Measurements from ENCODE around the gene POLG. TPM values are rescaled to one million over a fixed set of nuclear protein-coding genes. Genes with fewer than 3 reads are reported as not detected.
A peak's percentile ranks its signal among the peaks of the same experiment; 100 is the strongest.

The POLG gene
- polyA plus RNA-seq, 1 donor (not counting 4 experiments of a cell fraction or from before 2014, with no cell fraction given): 29.6 TPM

DNA sequence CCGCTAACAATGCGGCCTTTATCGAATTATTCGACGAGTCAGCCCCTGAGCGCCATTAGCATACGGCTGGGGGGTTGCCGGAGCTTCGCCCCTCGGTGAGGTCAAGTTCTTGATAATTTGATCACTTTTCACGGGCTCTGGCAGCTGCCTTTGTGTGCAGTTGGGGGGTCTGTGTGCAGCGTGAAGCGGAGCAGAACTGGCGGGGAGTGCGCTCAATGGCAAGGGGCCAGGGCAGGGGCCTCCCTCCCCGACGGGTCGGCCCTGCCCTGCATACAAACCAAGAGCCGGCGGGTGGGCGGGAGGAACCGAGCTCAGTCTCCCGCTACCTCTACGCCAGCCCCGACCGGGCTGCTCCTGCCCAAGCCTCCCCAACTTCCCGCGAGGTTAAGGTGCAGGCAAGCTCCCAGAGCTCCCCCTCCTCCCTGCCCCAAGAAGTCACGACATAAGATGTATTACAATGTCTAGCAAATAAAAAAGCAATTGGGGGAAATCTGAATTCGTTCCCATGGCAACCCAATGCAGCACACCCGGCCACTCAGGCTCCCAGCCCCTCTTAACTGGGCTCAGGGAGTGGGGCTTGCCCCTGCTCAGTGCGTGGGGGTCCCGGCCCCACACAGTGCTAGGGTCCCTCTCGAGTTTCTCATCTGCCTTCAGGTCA is 34.1 kb upstream of the POLG start:
- Histone ChIP-seq H3K27me3 (ENCODE audit: control insufficient read depth, extremely low read depth, insufficient read depth, low read length) (peaks cover 95% of the 10 kb centered on the region), H3K79me2 (ENCODE audit: control insufficient read depth, insufficient read depth, low read length) (no peaks in the 10 kb centered on the region), H3K27ac (ENCODE audit: control insufficient read depth, insufficient read depth, low read length) (no peak overlapping the region), H3K9ac (ENCODE audit: control insufficient read depth, extremely low read depth, insufficient read depth, low read length) (no peak overlapping the region), H2AFZ (ENCODE audit: control insufficient read depth, low read length) (no peak overlapping the region), H3K9me1 (ENCODE audit: control insufficient read depth, extremely low read depth, insufficient read depth, low read length) (no peaks in the 10 kb centered on the region), H3K4me2 (ENCODE audit: control insufficient read depth, extremely low read depth, insufficient read depth, low read depth, low read length) (no peak overlapping the region), H3K4me3 (ENCODE audit: control insufficient read depth in 2 of 3, extremely low read depth in 1 of 3, insufficient read depth in 2 of 3, low read depth in 1 of 3, low read length in 3 of 3) (no peak overlapping the region), H3K4me1 (ENCODE audit: control insufficient read depth, extremely low read depth, insufficient read depth, low read length) (no peaks in the 10 kb centered on the region), H4K20me1 (ENCODE audit: control insufficient read depth, extremely low read depth, insufficient read depth, low read length) (no peaks in the 10 kb centered on the region), H3K36me3 (ENCODE audit: control insufficient read depth in 2 of 2, extremely low read depth in 1 of 2, insufficient read depth in 2 of 2, low read length in 2 of 2) (no peaks in the 10 kb centered on the region), H3K9me3 (ENCODE audit: control insufficient read depth, low read depth, low read length) (no peaks in the 10 kb centered on the region)
- TF ChIP-seq, protein P1, sequence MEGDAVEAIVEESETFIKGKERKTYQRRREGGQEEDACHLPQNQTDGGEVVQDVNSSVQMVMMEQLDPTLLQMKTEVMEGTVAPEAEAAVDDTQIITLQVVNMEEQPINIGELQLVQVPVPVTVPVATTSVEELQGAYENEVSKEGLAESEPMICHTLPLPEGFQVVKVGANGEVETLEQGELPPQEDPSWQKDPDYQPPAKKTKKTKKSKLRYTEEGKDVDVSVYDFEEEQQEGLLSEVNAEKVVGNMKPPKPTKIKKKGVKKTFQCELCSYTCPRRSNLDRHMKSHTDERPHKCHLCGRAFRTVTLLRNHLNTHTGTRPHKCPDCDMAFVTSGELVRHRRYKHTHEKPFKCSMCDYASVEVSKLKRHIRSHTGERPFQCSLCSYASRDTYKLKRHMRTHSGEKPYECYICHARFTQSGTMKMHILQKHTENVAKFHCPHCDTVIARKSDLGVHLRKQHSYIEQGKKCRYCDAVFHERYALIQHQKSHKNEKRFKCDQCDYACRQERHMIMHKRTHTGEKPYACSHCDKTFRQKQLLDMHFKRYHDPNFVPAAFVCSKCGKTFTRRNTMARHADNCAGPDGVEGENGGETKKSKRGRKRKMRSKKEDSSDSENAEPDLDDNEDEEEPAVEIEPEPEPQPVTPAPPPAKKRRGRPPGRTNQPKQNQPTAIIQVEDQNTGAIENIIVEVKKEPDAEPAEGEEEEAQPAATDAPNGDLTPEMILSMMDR (optimal IDR thresholded peaks at IDR 0.05 in 1 of 3, IDR thresholded peaks at IDR 0.05 in 1 of 3, conservative IDR thresholded peaks at IDR 0.05 in 1 of 3; ENCODE audit: extremely low read depth in 1 of 3, insufficient read depth in 2 of 3, low read length in 3 of 3): no peak
- TF ChIP-seq EZH2 (IDR thresholded peaks at IDR 0.05; ENCODE audit: low read length): peak; percentile 88
- no peak for FAIRE-seq
- dilution Hi-C loops (cut with MboI; ENCODE audit: extremely low pct_ligation_motif_present, low sequenced_read_pairs): no loop called here
- no peak for DNase-seq (ENCODE audit: low read depth, low spot score)

DNA sequence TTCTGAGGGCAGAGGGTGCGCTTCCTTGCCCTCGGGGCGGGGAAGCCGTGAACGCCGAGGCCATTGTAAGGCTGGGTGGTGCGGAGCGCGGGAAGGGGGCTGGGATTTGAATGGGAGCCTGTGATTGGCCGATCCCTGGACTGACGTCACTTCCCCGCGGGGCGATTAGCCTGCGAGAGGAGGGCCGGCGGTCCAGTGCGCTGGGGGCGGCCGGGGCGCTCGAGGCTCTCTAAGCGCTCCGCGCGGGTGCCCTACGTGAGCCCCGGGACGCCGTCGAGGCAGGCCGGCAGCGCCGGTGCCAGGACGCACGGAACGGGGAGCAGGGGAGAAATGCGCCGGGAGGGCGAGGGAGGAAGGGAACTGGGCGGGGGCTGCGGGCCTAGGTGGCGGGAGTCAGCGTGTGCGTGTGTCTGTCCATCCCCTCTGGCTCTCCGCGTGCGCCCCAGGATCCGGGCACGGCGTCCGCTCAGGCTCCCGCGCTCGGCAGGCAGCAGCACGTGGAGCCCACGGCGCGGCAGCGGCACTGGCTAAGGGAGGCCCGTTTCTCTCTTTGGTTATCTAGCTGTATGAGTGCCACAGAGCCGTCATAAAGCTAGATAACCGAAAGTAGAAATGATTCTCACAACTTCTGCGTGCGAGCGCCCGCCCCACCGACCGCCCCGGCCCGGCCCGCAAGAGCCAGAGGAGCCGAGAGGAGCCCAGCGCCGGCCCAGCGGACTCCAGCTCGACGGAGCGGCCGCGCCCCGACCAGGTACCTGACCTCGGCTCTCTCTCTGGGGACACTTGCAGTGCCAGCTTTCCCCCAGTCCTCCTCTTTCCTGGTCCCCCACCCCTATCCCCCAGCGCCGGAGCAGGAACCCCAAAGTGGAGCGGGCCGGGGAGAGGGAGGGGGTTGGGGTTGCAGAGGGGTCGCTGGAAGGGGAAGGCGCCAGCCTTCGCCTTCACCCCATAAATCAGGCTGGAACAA is 33.1 kb upstream of the POLG start:
- FAIRE-seq: no peak
- DNase-seq (ENCODE audit: low read depth, low spot score): no peak
- Histone ChIP-seq H4K20me1 (ENCODE audit: control insufficient read depth, extremely low read depth, insufficient read depth, low read length) (peaks cover 2% of the 10 kb centered on the region), H3K4me1 (ENCODE audit: control insufficient read depth, extremely low read depth, insufficient read depth, low read length) (no peaks in the 10 kb centered on the region), H3K27ac (ENCODE audit: control insufficient read depth, insufficient read depth, low read length) (no peak overlapping the region), H3K36me3 (ENCODE audit: control insufficient read depth in 2 of 2, extremely low read depth in 1 of 2, insufficient read depth in 2 of 2, low read length in 2 of 2) (no peaks in the 10 kb centered on the region), H3K4me3 (ENCODE audit: control insufficient read depth in 2 of 3, extremely low read depth in 1 of 3, insufficient read depth in 2 of 3, low read depth in 1 of 3, low read length in 3 of 3) (no peak overlapping the region), H2AFZ (ENCODE audit: control insufficient read depth, low read length) (no peak overlapping the region), H3K79me2 (ENCODE audit: control insufficient read depth, insufficient read depth, low read length) (no peaks in the 10 kb centered on the region), H3K9me3 (ENCODE audit: control insufficient read depth, low read depth, low read length) (no peaks in the 10 kb centered on the region), H3K4me2 (ENCODE audit: control insufficient read depth, extremely low read depth, insufficient read depth, low read depth, low read length) (no peak overlapping the region), H3K27me3 (ENCODE audit: control insufficient read depth, extremely low read depth, insufficient read depth, low read length) (peaks cover 100% of the 10 kb centered on the region), H3K9me1 (ENCODE audit: control insufficient read depth, extremely low read depth, insufficient read depth, low read length) (no peaks in the 10 kb centered on the region), H3K9ac (ENCODE audit: control insufficient read depth, extremely low read depth, insufficient read depth, low read length) (no peak overlapping the region)
- peak; percentile 92 for TF ChIP-seq EZH2 (IDR thresholded peaks at IDR 0.05; ENCODE audit: low read length)
- TF ChIP-seq, protein P1 (optimal IDR thresholded peaks at IDR 0.05 in 1 of 3, IDR thresholded peaks at IDR 0.05 in 1 of 3, conservative IDR thresholded peaks at IDR 0.05 in 1 of 3; ENCODE audit: extremely low read depth in 1 of 3, insufficient read depth in 2 of 3, low read length in 3 of 3): no peak
- dilution Hi-C loops (cut with MboI; ENCODE audit: extremely low pct_ligation_motif_present, low sequenced_read_pairs): no loop called here
